GM21786 (cell line): ENCODE data around the gene DBNDD1.
"Not testable (repeated sequence)": the region's sequence is repeated elsewhere in the genome, so short reads cannot be mapped to it uniquely, and the experiment has no call there.

ENCODE experiments used
- ATAC-seq: cut with Tn5 transposase; IDR thresholded peaks from one replicate; pipeline ENCODE4 v1.9.1; 2021; ENCODE audit not compliant: unreplicated experiment

DBNDD1 gene

GRCh38 chr16:90012991-90013745 is 6.1 kb downstream of the DBNDD1 start:
- ATAC-seq = no peak

GRCh38 chr16:90011908-90012501 is 7.3 kb downstream of the DBNDD1 start:
- no peak for ATAC-seq

GRCh38 chr16:90011508-90011819 is 7.8 kb downstream of the DBNDD1 start:
- ATAC-seq = no peak

- no peak for ATAC-seq
These were observed 8.4 kb downstream of the DBNDD1 start for GRCh38 chr16:90010676-90011507.

- ATAC-seq = no peak
These were observed 9.9 kb downstream of the DBNDD1 start for GRCh38 chr16:90009172-90009899.

GRCh38 chr16:90008708-90009145 is 10.5 kb downstream of the DBNDD1 start:
- ATAC-seq = peak; percentile 68

GRCh38 chr16:90007635-90008234 is 11.5 kb downstream of the DBNDD1 start:
- ATAC-seq = not testable (repeated sequence)

GRCh38 chr16:90007015-90007414 is 12.2 kb downstream of the DBNDD1 start:
- ATAC-seq = no peak

GRCh38 chr16:90005956-90006663 is 13.1 kb downstream of the DBNDD1 start:
- ATAC-seq = no peak

- no peak for ATAC-seq
These were observed 14.7 kb downstream of the DBNDD1 start for GRCh38 chr16:90004577-90004976.

- ATAC-seq = no peak
These were observed 16.5 kb downstream of the DBNDD1 start for GRCh38 chr16:90002759-90003158.

GRCh38 chr16:90001761-90002503 is 17.3 kb downstream of the DBNDD1 start:
- ATAC-seq = no peak

- no peak for ATAC-seq
These were observed 18.4 kb downstream of the DBNDD1 start for GRCh38 chr16:90000733-90001427.

- no peak for ATAC-seq
These were observed 19.3 kb downstream of the DBNDD1 start for GRCh38 chr16:89999831-90000574.

- no peak for ATAC-seq
These were observed 23.1 kb downstream of the DBNDD1 start for GRCh38 chr16:89996178-89996489.

GRCh38 chr16:89995475-89996177 is 23.6 kb downstream of the DBNDD1 start:
- ATAC-seq = not testable (repeated sequence)

GRCh38 chr16:89994721-89995474 is 24.4 kb downstream of the DBNDD1 start:
- ATAC-seq = not testable (repeated sequence)
